Natural killer cell treated with Interleukin-12 subunit alpha and Interleukin-12 subunit beta and Interleukin-15 and Interleukin-18, amount 100 ng/mL, for 72 hours (primary cell): ENCODE measurements around the gene TNFSF10. TPM values are rescaled to one million over a fixed set of nuclear protein-coding genes. Genes with fewer than 3 reads are reported as not detected.
"Not testable (repeated sequence)": the region's sequence is repeated elsewhere in the genome, so short reads cannot be mapped to it uniquely, and the experiment has no call there.

Experiments used
- ATAC-seq, 2 donors: fragments of 150-1000 bp; cut with Tn5 transposase in 1 of 2; sonication (Bioruptor Pico), chemical (Tn5 transposase) in 1 of 2; 2 replicates each; pipeline ENCODE4 v1.10.0; 2021
- DNase-seq: peaks from one replicate; pipeline ENCODE4 v3.0.0; 2022; ENCODE audit warnings: low spot score
- H3K27ac Mint-ChIP-seq, 2 donors: 1 replicate in 1 of 2; 2 replicates in 1 of 2; pipeline ENCODE4 v1.8.0; 2022; ENCODE audit warnings: mixed read lengths in 2 of 2, mild to moderate bottlenecking in 1 of 2, moderate library complexity in 1 of 2
- H3K27me3 Mint-ChIP-seq, 2 donors: 1 replicate in 1 of 2; 2 replicates in 1 of 2; pipeline ENCODE4 v1.8.0; 2022; ENCODE audit warnings: mixed read lengths in 2 of 2
- H3K36me3 Mint-ChIP-seq: one replicate; pipeline ENCODE4 v1.8.0; 2022; ENCODE audit warnings: mixed read lengths
- H3K4me1 Mint-ChIP-seq, 2 donors: 1 replicate in 1 of 2; 2 replicates in 1 of 2; pipeline ENCODE4 v1.8.0; 2022; ENCODE audit warnings: low read depth in 2 of 2, mixed read lengths in 2 of 2, mild to moderate bottlenecking in 1 of 2
- H3K4me3 Mint-ChIP-seq: one replicate; pipeline ENCODE4 v1.8.0; 2022; ENCODE audit warnings: mixed read lengths
- H3K9me3 Mint-ChIP-seq: 2 replicates; pipeline ENCODE4 v1.8.0; 2022; ENCODE audit warnings: mixed read lengths
- total RNA-seq, 2 donors: library from RNA; stranded (reverse); gene quantifications; one replicate each; pipeline ENCODE4 v1.2.3, GENCODE V29; 2022

The TNFSF10 gene
- total RNA-seq, 2 donors from 2014 or later = 111 to 321 TPM

- H3K4me1 Mint-ChIP-seq = peaks cover 31 to 37% of the 10 kb centered on the region in 2 donors
- peak overlapping the region; percentile 13 for H3K4me3 Mint-ChIP-seq
Observed at GRCh38 chr3:172538368-172539151, 15.3 kb upstream of the TNFSF10 start.

DNA sequence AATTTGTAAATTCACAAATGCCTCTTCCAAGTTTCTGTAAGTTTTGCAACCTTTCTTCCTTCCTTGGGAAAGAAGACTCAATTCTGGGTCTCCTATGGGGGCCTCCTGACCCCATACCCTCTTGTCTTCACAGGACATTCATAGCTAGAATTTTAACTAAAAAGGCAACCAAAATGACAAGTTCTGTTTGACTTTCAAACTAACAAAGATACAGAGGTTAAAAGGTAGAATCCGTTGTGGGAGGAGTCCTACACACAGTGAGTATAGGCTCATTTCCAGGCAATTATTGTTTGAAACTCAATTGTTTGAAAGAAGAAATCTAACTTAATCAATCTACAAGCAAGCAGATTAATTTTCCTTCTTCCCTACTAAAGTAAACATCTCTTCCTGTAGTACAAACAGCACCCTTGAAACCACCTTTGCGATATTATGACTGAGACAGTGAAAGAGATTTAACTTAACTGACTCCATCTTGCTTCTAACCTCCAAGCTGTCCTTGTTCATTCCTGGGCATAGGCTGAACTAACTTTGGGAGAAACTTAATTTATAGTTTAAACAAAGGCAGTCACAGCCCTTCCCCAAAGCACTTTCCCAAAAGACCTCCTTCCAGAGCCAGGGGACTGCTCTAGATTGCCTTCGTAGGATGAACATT is 14.4 kb upstream of the TNFSF10 start:
- H3K27me3 Mint-ChIP-seq = no peaks in the 10 kb centered on the region
- no peaks in the 10 kb centered on the region for H3K9me3 Mint-ChIP-seq
- H3K4me3 Mint-ChIP-seq = peak overlapping the region; percentile 38
- DNase-seq (no peak), ATAC-seq (peak in 1 of 2 donors; percentile 69)
- H3K27ac Mint-ChIP-seq = peak overlapping the region; percentile 67 to 88
- peaks cover 31 to 41% of the 10 kb centered on the region in 2 donors for H3K4me1 Mint-ChIP-seq
- H3K36me3 Mint-ChIP-seq = no peaks in the 10 kb centered on the region

More at GRCh38 chr3:172538368-172539151, 15.3 kb upstream of the TNFSF10 start:
- Mint-ChIP-seq H3K36me3 (no peaks in the 10 kb centered on the region), H3K27ac (peak overlapping the region; percentile 67 to 88), H3K9me3 (no peaks in the 10 kb centered on the region), H3K27me3 (no peaks in the 10 kb centered on the region)
- no peak for ATAC-seq
- DNase-seq = no peak

- Mint-ChIP-seq H3K36me3 (no peaks in the 10 kb centered on the region), H3K9me3 (no peaks in the 10 kb centered on the region), H3K27ac (peak overlapping the region; percentile 67 to 88), H3K4me3 (peak overlapping the region; percentile 38), H3K4me1 (peaks cover 37 to 44% of the 10 kb centered on the region in 2 donors), H3K27me3 (no peaks in the 10 kb centered on the region)
- ATAC-seq (peak in 1 of 2 donors; percentile 73), DNase-seq (no peak)
Observed at GRCh38 chr3:172536993-172537419, 13.8 kb upstream of the TNFSF10 start.

DNA sequence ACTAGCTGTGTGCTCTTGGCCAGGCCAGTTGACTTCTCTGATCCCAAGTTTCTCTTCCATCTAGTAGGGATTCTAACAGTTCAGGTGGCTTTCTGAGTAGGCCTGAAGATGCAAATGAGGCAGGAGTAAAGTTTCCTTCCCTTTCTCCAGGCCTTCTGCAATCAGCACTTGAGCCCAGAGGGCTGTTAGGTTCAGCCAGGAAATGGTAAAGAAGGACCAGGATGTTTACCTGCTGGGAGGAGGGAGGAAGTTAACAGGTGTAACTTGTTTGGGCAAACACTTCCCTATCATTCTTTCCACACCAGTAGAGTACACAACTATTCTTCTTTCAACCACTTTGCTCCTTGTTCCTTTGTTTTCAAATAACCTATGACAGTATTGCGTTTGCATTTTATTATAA is 13.3 kb upstream of the TNFSF10 start:
- no peaks in the 10 kb centered on the region for H3K36me3 Mint-ChIP-seq
- H3K27ac Mint-ChIP-seq = peak overlapping the region; percentile 67 to 88
- H3K27me3 Mint-ChIP-seq = no peaks in the 10 kb centered on the region
- no peak for DNase-seq
- H3K9me3 Mint-ChIP-seq = no peaks in the 10 kb centered on the region
- peaks cover 37 to 44% of the 10 kb centered on the region in 2 donors for H3K4me1 Mint-ChIP-seq
- ATAC-seq = no peak
- H3K4me3 Mint-ChIP-seq = no peak overlapping the region

DNA sequence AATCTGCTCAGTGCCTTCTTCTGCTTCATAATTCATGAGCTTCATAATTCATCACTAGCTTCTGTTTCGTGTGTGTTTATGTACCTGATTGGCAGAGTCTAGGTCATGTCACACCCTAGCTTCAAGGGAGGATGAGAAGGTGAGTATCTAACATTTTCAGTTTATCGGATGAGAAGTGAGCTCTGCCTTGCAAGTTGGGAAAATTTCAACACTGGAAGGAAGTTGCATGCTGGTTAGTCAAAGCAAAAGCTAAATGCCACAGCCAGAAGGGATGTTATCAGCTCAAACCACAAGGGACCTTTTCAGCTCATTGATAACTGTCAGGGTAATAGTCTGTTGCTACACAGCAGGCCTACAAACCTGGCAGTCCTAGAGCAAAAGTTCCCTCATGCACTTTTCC is 7.3 kb upstream of the TNFSF10 start:
- Mint-ChIP-seq H3K27me3 (no peaks in the 10 kb centered on the region), H3K4me1 (peaks cover 25 to 37% of the 10 kb centered on the region in 2 donors), H3K9me3 (no peaks in the 10 kb centered on the region), H3K27ac (peak overlapping the region; percentile 75 to 92), H3K36me3 (no peaks in the 10 kb centered on the region), H3K4me3 (peak overlapping the region; percentile 55)
- ATAC-seq (peak; percentile 85 to 92), DNase-seq (peak; percentile 77)

DNA sequence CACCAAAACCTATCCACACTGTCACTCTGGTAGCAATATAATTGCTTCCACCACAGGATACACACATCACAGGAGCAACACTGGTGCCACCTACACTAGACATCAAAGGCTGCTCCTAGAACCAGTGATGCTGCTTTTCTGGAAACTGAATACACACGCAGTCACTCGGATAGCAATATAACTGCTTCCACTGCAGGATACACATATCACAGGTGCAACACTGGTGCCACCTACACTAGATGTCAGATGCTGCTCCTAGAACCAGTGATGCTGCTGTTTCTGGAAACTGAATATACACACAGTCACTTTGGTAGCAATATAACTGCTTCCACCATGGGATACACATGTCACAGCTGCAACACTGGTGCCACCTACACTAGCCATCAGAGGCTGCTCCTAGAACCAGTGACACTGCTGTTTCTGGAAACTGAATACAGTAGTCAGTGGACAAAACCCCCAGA is 6.9 kb upstream of the TNFSF10 start:
- Mint-ChIP-seq H3K4me1 (peaks cover 27 to 35% of the 10 kb centered on the region in 2 donors), H3K36me3 (no peaks in the 10 kb centered on the region), H3K27ac (peak overlapping the region; percentile 75 to 92), H3K9me3 (no peaks in the 10 kb centered on the region), H3K4me3 (peak overlapping the region; percentile 55), H3K27me3 (no peaks in the 10 kb centered on the region)
- ATAC-seq = peak; percentile 75 to 81
- no peak for DNase-seq

- no peak overlapping the region for H3K4me3 Mint-ChIP-seq
- H3K4me1 Mint-ChIP-seq = peaks cover 40 to 45% of the 10 kb centered on the region in 2 donors
- H3K36me3 Mint-ChIP-seq = no peaks in the 10 kb centered on the region
- DNase-seq (no peak), ATAC-seq (no peak)
- no peaks in the 10 kb centered on the region for H3K9me3 Mint-ChIP-seq
- peak overlapping the region in 1 of 2 donors; percentile 92 for H3K27ac Mint-ChIP-seq
- no peaks in the 10 kb centered on the region for H3K27me3 Mint-ChIP-seq
Observed at GRCh38 chr3:172528677-172529076, 5.4 kb upstream of the TNFSF10 start.

- no peak overlapping the region for H3K4me3 Mint-ChIP-seq
- ATAC-seq (no peak), DNase-seq (no peak)
- no peaks in the 10 kb centered on the region for H3K36me3 Mint-ChIP-seq
- no peaks in the 10 kb centered on the region for H3K27me3 Mint-ChIP-seq
- H3K27ac Mint-ChIP-seq = peak overlapping the region in 1 of 2 donors; percentile 72
- peaks cover 41% of the 10 kb centered on the region in 2 donors for H3K4me1 Mint-ChIP-seq
- H3K9me3 Mint-ChIP-seq = no peaks in the 10 kb centered on the region
Observed at GRCh38 chr3:172527306-172527705, 4.1 kb upstream of the TNFSF10 start.

- Mint-ChIP-seq H3K36me3 (peaks cover 15% of the 10 kb centered on the region), H3K4me1 (peaks cover 43 to 44% of the 10 kb centered on the region in 2 donors), H3K27me3 (no peaks in the 10 kb centered on the region), H3K9me3 (no peaks in the 10 kb centered on the region), H3K27ac (peak overlapping the region; percentile 90 to 92), H3K4me3 (peak overlapping the region; percentile 92)
- no peak for DNase-seq
- ATAC-seq = no peak
Observed at GRCh38 chr3:172525116-172525613, 1.9 kb upstream of the TNFSF10 start.

GRCh38 chr3:172524611-172525010 is 1.4 kb upstream of the TNFSF10 start:
- Mint-ChIP-seq H3K4me3 (peak overlapping the region; percentile 92), H3K4me1 (peaks cover 41 to 46% of the 10 kb centered on the region in 2 donors), H3K9me3 (no peaks in the 10 kb centered on the region), H3K36me3 (peaks cover 18% of the 10 kb centered on the region), H3K27me3 (no peaks in the 10 kb centered on the region), H3K27ac (peak overlapping the region; percentile 90 to 92)
- DNase-seq = no peak
- ATAC-seq = no peak

DNA sequence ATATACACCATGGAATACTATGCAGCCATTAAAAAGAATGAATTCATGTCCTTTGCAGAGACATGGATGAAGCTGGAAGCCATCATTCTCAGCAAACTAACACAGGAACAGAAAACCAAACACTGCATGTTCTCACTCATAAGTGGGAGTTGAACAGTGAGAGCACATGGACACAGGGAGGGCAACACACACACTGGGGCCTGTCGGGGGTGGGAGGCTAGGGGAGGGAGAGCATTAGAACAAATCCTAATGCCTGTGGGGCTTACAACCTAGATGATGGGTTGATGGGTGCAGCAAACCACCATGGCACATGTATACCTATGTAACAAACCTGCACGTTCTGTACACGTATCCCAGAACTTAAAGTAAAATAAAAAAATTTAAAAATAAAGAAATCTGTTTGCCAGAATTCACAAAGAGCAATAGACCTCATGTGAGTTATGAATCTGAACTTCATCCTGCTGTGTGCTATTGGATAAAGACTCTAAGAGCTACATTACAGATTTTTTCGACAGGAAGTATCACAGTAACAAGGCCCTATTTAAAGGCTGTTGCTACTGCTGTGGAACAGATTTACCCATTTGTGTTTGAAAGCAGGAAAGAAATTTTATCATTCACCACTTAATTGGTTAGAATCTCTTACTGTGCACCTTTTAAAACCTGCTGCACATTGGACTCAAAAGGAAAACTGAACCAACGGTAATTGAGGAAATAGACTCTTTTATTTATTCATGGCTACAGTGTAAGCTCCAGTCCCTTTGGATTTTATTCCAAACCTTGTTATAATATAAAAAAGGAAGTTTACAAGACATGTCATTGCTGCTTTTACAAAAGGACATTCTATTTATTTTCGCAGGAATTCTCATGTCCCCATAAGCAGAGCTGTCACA is 1.1 kb downstream of the TNFSF10 start:
- not testable (repeated sequence) for H3K27me3 Mint-ChIP-seq, H3K9me3 Mint-ChIP-seq, ATAC-seq, DNase-seq
- H3K36me3 Mint-ChIP-seq = peaks cover 34% of the 10 kb centered on the region
- H3K4me3 Mint-ChIP-seq = peak overlapping the region; percentile 92
- H3K4me1 Mint-ChIP-seq = peaks cover 46 to 66% of the 10 kb centered on the region in 2 donors
- H3K27ac Mint-ChIP-seq = peak overlapping the region; percentile 90 to 92

GRCh38 chr3:172520301-172520831 is 2.9 kb downstream of the TNFSF10 start:
- ATAC-seq (peak; percentile 59 to 83), DNase-seq (peak; percentile 68)
- peaks cover 4% of the 10 kb centered on the region for H3K9me3 Mint-ChIP-seq
- H3K27ac Mint-ChIP-seq = peak overlapping the region; percentile 90 to 92
- no peaks in the 10 kb centered on the region for H3K27me3 Mint-ChIP-seq
- H3K36me3 Mint-ChIP-seq = peaks cover 45% of the 10 kb centered on the region
- H3K4me3 Mint-ChIP-seq = peak overlapping the region; percentile 92
- H3K4me1 Mint-ChIP-seq = peaks cover 61 to 83% of the 10 kb centered on the region in 2 donors

DNA sequence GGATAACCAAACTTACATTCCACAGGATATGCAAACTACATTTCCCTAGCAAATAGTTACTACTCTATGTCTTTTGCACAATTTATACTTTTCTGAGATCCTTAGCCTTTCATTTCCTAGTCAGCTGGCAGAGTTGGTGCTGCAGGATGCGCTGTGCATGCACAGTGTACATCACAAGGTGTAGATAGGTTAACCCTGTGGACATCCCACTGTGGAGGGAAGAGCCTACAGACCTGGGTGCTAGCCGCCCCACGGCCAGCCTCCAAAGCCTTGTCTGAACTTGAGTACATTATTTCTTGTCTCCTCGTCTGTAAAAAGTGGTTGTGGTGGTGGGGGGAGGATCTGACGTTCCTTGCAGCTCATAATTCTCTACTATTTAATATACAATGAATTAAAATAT is 3.5 kb downstream of the TNFSF10 start:
- peaks cover 63 to 83% of the 10 kb centered on the region in 2 donors for H3K4me1 Mint-ChIP-seq
- peaks cover 4% of the 10 kb centered on the region for H3K9me3 Mint-ChIP-seq
- H3K27me3 Mint-ChIP-seq = no peaks in the 10 kb centered on the region
- peaks cover 52% of the 10 kb centered on the region for H3K36me3 Mint-ChIP-seq
- H3K27ac Mint-ChIP-seq = peak overlapping the region; percentile 90 to 92
- H3K4me3 Mint-ChIP-seq = peak overlapping the region; percentile 92
- ATAC-seq (no peak), DNase-seq (no peak)
